22Rv1 (cell line): ENCODE results near the gene CPNE9.

Experiments
- ZFX ChIP-seq: fragments of 450-650 bp; IDR thresholded peaks from 2 replicates; pipeline ENCODE4 v1.6.1; 2017; ENCODE audit warnings: antibody characterized with exemption, borderline replicate concordance
- TF ChIP-seq, protein P1 (sequence below): fragments of 450-650 bp; IDR thresholded peaks from 2 replicates; pipeline ENCODE4 v1.5.1; 2017; ENCODE audit warnings: mild to moderate bottlenecking

DNA sequence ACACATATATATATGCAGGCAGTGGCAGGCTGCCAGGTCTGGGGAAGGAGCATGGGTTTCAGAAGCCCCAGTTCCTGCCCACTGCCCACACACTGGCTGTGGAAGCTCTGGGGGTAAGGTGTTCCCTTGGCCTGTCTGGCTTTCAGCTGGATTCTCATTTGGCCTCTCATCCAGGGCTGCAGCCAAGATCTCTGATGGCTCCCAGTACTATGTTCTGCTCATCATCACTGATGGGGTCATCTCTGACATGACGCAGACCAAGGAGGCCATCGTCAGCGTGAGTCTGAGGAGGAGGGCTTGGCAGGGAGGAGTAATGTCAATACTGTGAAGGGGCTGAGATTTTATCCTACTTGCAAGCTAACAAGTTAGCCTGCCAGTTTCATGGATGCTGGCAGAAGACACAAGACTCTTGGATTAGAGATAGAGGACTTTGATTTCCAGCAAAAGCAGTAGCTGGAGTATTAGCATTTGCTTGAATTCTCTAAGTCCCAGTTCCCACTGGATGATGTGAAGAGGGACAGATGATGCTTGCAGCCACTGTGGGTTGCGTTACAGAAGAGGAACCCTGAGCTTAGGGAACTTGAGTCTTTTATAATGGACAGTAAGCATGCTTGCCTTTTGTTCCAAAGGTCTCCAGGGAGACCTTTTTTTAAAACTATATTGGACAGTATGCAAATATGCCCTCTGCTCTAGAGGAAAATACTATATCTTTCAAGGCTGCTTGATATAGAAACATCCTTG, 22.3 kb downstream of the CPNE9 start:
- TF ChIP-seq, protein P1, sequence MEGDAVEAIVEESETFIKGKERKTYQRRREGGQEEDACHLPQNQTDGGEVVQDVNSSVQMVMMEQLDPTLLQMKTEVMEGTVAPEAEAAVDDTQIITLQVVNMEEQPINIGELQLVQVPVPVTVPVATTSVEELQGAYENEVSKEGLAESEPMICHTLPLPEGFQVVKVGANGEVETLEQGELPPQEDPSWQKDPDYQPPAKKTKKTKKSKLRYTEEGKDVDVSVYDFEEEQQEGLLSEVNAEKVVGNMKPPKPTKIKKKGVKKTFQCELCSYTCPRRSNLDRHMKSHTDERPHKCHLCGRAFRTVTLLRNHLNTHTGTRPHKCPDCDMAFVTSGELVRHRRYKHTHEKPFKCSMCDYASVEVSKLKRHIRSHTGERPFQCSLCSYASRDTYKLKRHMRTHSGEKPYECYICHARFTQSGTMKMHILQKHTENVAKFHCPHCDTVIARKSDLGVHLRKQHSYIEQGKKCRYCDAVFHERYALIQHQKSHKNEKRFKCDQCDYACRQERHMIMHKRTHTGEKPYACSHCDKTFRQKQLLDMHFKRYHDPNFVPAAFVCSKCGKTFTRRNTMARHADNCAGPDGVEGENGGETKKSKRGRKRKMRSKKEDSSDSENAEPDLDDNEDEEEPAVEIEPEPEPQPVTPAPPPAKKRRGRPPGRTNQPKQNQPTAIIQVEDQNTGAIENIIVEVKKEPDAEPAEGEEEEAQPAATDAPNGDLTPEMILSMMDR: no peak
- TF ChIP-seq ZFX: no peak
